Measurements from ENCODE around the gene SYS1.

Gene SYS1

DNA sequence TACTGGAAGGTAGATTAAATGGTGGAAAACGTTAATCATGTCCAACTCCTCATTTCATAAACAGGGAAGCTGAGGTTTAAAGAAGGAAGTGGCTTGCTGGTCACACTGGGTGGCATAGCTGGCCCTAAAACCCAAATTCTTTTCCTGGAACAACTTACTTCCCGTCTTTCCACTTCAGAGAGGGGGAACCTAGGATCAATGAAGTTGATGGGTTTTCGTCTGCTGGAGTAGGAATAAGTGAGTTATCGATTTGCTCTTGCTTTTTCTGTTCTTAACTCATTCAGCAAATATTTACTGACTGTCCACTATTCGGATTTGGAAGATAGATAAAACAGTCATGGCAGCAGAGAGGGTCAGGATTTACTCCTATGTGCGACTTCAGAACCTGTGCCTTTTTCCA is 1.2 kb upstream of the SYS1 start:
- H3K4me1 ChIP-seq (ENCODE audit: control insufficient read depth, insufficient read depth, low read length), result peaks cover 42% of the 10 kb centered on the region
- DNase-seq (ENCODE audit: low read depth), result no peak
- H3K9me3 ChIP-seq (ENCODE audit: control insufficient read depth, low read length), result no peaks in the 10 kb centered on the region
- no peaks in the 10 kb centered on the region for H3K27me3 ChIP-seq (replicated peaks; ENCODE audit: control insufficient read depth, insufficient read depth, low read length)
- H3K36me3 ChIP-seq (ENCODE audit: control insufficient read depth, insufficient read depth, low read length, severe bottlenecking), result peaks cover 13% of the 10 kb centered on the region
- no peak overlapping the region for H3K9ac ChIP-seq (ENCODE audit: low read length)
- H3K4me3 ChIP-seq (ENCODE audit: low read length), result no peak overlapping the region

DNA sequence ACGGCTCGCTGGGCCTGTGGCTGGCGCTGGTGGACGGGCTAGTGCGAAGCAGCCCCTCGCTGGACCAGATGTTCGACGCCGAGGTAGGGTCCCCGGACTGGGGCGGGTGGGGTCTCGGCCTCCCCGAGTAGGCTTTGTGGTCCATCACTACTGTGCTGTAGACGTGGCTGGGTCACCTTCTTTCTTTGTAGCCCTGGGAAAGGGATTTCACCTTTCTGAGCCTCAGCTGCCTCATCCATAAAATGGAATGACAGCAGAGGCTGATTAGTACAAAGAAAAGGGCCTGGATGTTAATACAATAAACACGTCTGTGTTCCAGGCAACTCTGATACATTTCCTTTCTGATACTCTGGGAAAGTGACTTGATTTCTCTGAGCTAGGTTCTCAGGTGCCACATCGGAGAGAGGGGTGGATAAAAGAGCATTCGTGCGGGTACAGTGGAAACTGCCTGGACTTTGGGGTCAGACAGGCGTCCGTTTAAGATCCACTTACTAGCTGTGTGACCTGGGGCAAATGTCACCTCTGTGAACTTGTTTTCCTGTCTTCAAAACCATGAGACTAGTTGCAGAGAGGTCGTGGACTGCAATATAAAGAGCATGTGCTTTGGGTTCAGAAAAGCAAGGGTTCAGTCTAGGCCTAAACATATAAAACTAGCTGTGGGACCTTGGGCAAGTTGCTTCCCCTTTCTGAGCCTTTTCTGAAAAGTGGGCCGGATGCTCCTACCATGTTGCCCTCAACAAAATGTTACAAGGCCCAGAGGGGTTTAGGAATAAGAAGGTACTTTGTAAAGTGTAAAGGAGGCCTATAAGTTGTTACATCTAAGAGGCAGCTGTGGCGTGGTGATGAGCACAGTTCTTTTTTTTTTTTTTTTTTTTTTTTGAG is 896 bp downstream of the SYS1 start:
- H3K4me1 ChIP-seq (ENCODE audit: control insufficient read depth, insufficient read depth, low read length), result peaks cover 36% of the 10 kb centered on the region
- H3K4me3 ChIP-seq (ENCODE audit: low read length), result peak overlapping the region; percentile 94
- no peak for DNase-seq (ENCODE audit: low read depth)
- H3K9ac ChIP-seq (ENCODE audit: low read length), result peak overlapping the region; percentile 99
- H3K27me3 ChIP-seq (replicated peaks; ENCODE audit: control insufficient read depth, insufficient read depth, low read length), result no peaks in the 10 kb centered on the region
- peaks cover 29% of the 10 kb centered on the region for H3K36me3 ChIP-seq (ENCODE audit: control insufficient read depth, insufficient read depth, low read length, severe bottlenecking)
- no peaks in the 10 kb centered on the region for H3K9me3 ChIP-seq (ENCODE audit: control insufficient read depth, low read length)

DNA sequence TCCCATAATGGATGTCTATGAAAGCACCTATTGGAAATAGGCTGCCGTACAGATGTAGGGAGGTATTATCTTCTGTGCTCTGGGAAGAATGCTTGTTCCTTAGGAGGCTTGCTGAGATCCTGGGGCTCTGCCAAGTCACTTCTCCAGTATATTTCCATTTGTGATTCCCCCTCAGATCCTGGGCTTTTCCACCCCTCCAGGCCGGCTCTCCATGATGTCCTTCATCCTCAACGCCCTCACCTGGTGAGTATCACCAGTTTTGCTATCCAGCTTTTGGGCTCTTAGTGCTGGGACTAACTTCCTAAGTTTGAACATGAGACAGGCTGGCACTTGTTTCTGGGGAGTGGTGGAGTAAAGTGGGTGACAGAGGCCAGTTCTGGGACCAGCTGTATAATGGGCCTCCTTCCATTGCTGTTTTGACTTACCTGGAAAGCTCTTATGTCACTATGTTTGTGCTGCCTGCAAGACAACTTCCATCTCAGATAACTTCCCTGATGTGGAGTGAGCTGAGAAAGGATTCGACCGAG is 2.6 kb downstream of the SYS1 start:
- Histone ChIP-seq H3K9ac (ENCODE audit: low read length) (no peak overlapping the region), H3K27me3 (replicated peaks; ENCODE audit: control insufficient read depth, insufficient read depth, low read length) (no peaks in the 10 kb centered on the region), H3K9me3 (ENCODE audit: control insufficient read depth, low read length) (no peaks in the 10 kb centered on the region), H3K4me3 (ENCODE audit: low read length) (no peak overlapping the region), H3K36me3 (ENCODE audit: control insufficient read depth, insufficient read depth, low read length, severe bottlenecking) (peaks cover 29% of the 10 kb centered on the region), H3K4me1 (ENCODE audit: control insufficient read depth, insufficient read depth, low read length) (peaks cover 21% of the 10 kb centered on the region)
- no peak for DNase-seq (ENCODE audit: low read depth)

DNA sequence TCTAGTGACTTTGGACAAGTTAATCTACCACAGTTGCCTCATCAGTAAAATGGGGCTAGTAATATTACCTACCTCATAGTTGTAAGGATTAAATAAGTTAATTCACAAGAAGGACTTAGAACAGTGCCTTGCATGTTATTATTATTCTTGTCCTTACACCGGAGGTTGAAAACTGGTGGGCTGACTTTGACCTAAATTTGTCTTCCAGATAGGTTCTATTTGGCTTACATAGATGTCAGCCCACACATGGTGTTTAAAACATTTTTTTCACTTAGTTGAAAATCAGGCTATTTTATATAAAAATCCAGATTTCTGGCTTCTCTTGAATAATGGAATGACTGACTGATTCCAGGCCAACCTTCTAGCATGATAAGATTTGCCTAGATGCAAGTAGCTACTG is 3.2 kb downstream of the SYS1 start:
- Histone ChIP-seq H3K36me3 (ENCODE audit: control insufficient read depth, insufficient read depth, low read length, severe bottlenecking) (peaks cover 29% of the 10 kb centered on the region), H3K9me3 (ENCODE audit: control insufficient read depth, low read length) (no peaks in the 10 kb centered on the region), H3K9ac (ENCODE audit: low read length) (no peak overlapping the region), H3K27me3 (replicated peaks; ENCODE audit: control insufficient read depth, insufficient read depth, low read length) (no peaks in the 10 kb centered on the region), H3K4me1 (ENCODE audit: control insufficient read depth, insufficient read depth, low read length) (peaks cover 17% of the 10 kb centered on the region), H3K4me3 (ENCODE audit: low read length) (no peak overlapping the region)
- DNase-seq (ENCODE audit: low read depth), result no peak

DNA sequence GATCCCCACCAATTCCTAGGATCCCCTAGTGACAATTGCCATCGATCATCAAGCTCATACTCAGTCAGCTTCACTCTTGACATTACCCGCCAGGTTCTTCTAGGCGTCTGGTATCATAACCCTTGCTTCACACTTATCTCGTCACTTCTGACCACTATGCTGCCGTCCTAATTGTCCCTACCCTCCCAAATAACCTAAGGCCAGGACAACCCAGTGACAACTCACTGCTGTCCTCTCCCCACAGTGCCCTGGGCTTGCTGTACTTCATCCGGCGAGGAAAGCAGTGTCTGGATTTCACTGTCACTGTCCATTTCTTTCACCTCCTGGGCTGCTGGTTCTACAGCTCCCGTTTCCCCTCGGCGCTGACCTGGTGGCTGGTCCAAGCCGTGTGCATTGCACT is 3.7 kb downstream of the SYS1 start:
- Histone ChIP-seq H3K36me3 (ENCODE audit: control insufficient read depth, insufficient read depth, low read length, severe bottlenecking) (peaks cover 29% of the 10 kb centered on the region), H3K27me3 (replicated peaks; ENCODE audit: control insufficient read depth, insufficient read depth, low read length) (no peaks in the 10 kb centered on the region), H3K9ac (ENCODE audit: low read length) (no peak overlapping the region), H3K9me3 (ENCODE audit: control insufficient read depth, low read length) (no peaks in the 10 kb centered on the region), H3K4me1 (ENCODE audit: control insufficient read depth, insufficient read depth, low read length) (peaks cover 17% of the 10 kb centered on the region), H3K4me3 (ENCODE audit: low read length) (no peak overlapping the region)
- DNase-seq (ENCODE audit: low read depth), result no peak

DNA sequence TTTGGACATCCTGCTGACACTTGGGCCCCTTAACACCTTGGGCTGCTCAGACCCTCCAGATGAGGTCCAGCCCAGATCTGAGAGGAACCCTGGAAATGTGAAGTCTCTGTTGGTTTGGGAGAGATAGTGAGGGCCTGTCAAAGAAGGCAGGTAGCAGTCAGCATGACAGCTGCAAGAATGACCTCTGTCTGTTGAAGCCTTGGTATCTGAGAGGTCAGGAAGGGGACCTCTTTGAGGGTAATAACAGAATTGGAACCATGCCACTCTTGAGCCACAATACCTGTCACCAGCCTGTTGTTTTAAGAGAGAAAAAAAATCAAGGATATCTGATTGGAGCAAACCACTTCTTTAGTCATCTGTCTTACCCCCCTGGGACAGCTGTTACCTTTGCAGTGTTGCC is 4.2 kb downstream of the SYS1 start:
- H3K9ac ChIP-seq (ENCODE audit: low read length), result no peak overlapping the region
- H3K9me3 ChIP-seq (ENCODE audit: control insufficient read depth, low read length), result no peaks in the 10 kb centered on the region
- H3K36me3 ChIP-seq (ENCODE audit: control insufficient read depth, insufficient read depth, low read length, severe bottlenecking), result peaks cover 29% of the 10 kb centered on the region
- no peak overlapping the region for H3K4me3 ChIP-seq (ENCODE audit: low read length)
- no peaks in the 10 kb centered on the region for H3K27me3 ChIP-seq (replicated peaks; ENCODE audit: control insufficient read depth, insufficient read depth, low read length)
- peaks cover 17% of the 10 kb centered on the region for H3K4me1 ChIP-seq (ENCODE audit: control insufficient read depth, insufficient read depth, low read length)
- DNase-seq (ENCODE audit: low read depth), result no peak

DNA sequence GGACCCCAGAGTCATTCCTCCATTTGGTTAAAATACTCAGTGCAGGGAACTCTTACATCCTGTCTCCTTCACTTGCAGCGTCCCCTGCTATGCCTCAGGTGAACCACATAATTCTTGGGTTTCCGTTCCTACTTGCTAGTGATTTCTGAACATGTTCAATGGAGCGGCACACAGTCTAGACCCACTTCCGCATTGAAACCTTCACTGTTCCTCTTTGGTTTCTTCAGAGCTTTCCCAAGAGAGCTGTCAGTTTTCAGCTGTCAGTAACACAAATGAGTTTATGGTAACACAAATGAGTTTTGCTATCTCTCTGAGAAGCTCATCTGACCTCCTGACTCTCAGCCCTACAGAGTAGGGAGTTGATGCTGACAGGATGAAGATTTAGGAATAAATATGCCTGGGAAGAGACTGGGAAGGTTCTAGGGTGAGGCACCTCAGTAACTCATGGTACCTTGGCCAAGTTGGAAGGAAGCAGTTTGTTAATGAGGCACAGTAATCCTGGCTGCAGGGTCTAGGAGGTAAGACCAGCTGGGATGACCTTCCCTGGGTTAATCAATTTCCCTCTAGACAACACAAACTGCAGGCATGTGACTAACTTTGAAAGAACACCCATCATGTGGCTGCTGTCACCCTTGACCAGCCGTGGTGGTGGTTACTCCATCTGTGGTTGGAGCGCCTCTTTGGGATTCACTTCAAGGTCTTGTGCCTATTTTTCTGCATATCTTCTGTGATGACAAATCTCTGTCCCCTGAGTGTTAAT is 5.4 kb downstream of the SYS1 start:
- Histone ChIP-seq H3K4me1 (ENCODE audit: control insufficient read depth, insufficient read depth, low read length) (peaks cover 19% of the 10 kb centered on the region), H3K36me3 (ENCODE audit: control insufficient read depth, insufficient read depth, low read length, severe bottlenecking) (peaks cover 29% of the 10 kb centered on the region), H3K4me3 (ENCODE audit: low read length) (no peak overlapping the region), H3K27me3 (replicated peaks; ENCODE audit: control insufficient read depth, insufficient read depth, low read length) (no peaks in the 10 kb centered on the region), H3K9me3 (ENCODE audit: control insufficient read depth, low read length) (no peaks in the 10 kb centered on the region), H3K9ac (ENCODE audit: low read length) (no peak overlapping the region)
- DNase-seq (ENCODE audit: low read depth), result no peak

DNA sequence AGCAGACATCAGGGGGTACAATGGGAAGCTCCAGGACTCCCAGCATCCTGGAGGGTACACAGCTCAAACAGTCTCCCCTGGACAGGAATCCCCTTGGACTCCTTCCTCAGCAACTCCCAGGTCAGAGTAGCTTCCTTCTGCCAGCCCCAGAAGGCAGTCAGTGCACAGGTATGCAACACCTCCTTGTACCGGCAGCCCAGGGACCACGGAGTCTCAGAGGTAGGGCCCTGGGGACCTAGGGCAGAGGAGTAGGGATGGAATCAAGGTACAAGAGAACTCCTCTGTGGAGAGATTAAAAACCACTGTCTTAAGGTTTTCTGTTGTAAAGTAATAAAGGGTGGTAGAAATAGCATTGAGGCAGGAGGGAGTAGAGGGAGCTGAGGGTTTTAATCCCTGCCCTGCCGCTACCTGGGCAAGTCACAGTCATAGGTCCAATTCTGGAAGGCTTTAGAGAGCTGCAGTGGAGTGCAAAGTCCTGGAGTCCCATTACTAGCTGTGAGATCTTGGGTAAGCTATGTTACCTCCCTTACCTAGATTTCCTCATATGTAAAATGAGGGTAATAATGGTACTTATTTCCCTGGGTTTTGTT is 7.7 kb downstream of the SYS1 start:
- Histone ChIP-seq H3K36me3 (ENCODE audit: control insufficient read depth, insufficient read depth, low read length, severe bottlenecking) (peaks cover 31% of the 10 kb centered on the region), H3K9ac (ENCODE audit: low read length) (no peak overlapping the region), H3K4me1 (ENCODE audit: control insufficient read depth, insufficient read depth, low read length) (peaks cover 13% of the 10 kb centered on the region), H3K4me3 (ENCODE audit: low read length) (no peak overlapping the region), H3K9me3 (ENCODE audit: control insufficient read depth, low read length) (no peaks in the 10 kb centered on the region), H3K27me3 (replicated peaks; ENCODE audit: control insufficient read depth, insufficient read depth, low read length) (no peaks in the 10 kb centered on the region)
- no peak for DNase-seq (ENCODE audit: low read depth)

DNA sequence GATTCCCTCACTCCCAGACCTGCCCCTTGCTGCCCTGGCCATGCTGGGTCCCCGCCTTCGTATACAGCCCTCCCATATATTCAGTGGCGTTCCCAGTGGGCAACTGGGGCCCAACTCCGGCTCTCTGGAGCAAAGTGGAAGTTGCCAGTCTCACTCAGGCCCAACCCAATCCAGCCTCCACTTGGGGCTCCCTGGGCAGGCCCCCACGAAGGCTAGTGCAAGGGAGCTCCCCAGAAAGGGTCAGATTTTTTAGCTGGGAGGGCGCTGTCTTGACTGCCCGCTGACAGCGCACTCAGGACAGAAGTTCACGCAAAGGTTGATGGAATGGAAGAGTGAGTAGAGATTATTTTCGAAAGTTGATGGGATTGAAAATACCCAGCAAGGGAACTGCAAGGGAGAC is 9.3 kb downstream of the SYS1 start:
- DNase-seq (ENCODE audit: low read depth), result no peak
- Histone ChIP-seq H3K27me3 (replicated peaks; ENCODE audit: control insufficient read depth, insufficient read depth, low read length) (no peaks in the 10 kb centered on the region), H3K9me3 (ENCODE audit: control insufficient read depth, low read length) (no peaks in the 10 kb centered on the region), H3K36me3 (ENCODE audit: control insufficient read depth, insufficient read depth, low read length, severe bottlenecking) (peaks cover 15% of the 10 kb centered on the region), H3K4me1 (ENCODE audit: control insufficient read depth, insufficient read depth, low read length) (peaks cover 13% of the 10 kb centered on the region), H3K9ac (ENCODE audit: low read length) (no peak overlapping the region), H3K4me3 (ENCODE audit: low read length) (no peak overlapping the region)

DNA sequence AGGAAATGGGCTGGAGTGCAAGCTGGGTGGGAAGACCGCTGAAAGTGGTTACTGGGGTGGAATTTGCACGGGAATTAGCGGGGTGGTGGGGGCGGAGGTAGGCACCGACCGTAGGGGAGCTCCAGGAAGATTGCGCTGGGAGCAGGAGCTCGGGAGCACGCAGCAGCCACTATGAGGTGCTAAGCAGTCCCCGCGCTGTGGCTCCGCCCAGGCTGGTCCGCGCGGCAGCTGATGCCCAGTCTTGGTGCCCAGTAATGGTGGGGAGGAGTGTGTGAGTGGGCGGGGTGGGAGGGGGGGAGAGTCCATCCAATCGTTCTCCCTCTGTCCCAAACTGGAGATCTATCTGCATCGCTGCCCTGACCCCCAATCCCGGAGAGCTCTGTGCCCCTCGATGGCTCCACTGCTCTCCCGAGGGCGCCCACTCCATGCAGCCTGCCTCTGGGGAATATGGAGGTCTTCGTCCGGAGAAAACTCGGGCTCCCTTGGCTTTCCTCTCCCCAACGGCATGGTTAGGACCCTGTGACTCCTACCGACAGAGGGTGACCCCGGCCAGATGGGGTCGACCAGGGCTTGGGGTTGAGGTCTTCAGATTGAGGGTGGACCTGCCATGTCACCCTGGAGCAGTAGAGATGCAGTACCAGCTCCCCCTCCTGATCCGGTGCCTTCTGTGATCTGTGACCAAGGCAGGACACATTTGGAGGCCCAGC is 9.8 kb downstream of the SYS1 start:
- Histone ChIP-seq H3K4me3 (ENCODE audit: low read length) (peak overlapping the region; percentile 76), H3K9me3 (ENCODE audit: control insufficient read depth, low read length) (no peaks in the 10 kb centered on the region), H3K4me1 (ENCODE audit: control insufficient read depth, insufficient read depth, low read length) (peaks cover 13% of the 10 kb centered on the region), H3K9ac (ENCODE audit: low read length) (peak overlapping the region; percentile 75), H3K36me3 (ENCODE audit: control insufficient read depth, insufficient read depth, low read length, severe bottlenecking) (peaks cover 9% of the 10 kb centered on the region), H3K27me3 (replicated peaks; ENCODE audit: control insufficient read depth, insufficient read depth, low read length) (no peaks in the 10 kb centered on the region)
- no peak for DNase-seq (ENCODE audit: low read depth)
